KBM-7 (cell line): ENCODE measurements around the gene FOXO1.
A peak's percentile ranks its signal among the peaks of the same experiment; 100 is the strongest.

Experiments
- DNase-seq: peaks from one replicate; pipeline ENCODE4 v3.0.0-alpha.2; 2015
- in situ Hi-C: fragments of 300-500 bp; cut with MboI; formaldehyde crosslinking; loops from 2 replicates; pipeline ENCODE4 v1.14.3; 2020; ENCODE audit warnings: low sequenced_read_pairs, low pct_unique_long_range_greater_than_20kb, mixed read lengths

The FOXO1 gene

GRCh38 chr13:40644838-40645604 lies 21.4 kb downstream of the FOXO1 start:
- in situ Hi-C loops, result no loop called here
- no peak for DNase-seq

DNA sequence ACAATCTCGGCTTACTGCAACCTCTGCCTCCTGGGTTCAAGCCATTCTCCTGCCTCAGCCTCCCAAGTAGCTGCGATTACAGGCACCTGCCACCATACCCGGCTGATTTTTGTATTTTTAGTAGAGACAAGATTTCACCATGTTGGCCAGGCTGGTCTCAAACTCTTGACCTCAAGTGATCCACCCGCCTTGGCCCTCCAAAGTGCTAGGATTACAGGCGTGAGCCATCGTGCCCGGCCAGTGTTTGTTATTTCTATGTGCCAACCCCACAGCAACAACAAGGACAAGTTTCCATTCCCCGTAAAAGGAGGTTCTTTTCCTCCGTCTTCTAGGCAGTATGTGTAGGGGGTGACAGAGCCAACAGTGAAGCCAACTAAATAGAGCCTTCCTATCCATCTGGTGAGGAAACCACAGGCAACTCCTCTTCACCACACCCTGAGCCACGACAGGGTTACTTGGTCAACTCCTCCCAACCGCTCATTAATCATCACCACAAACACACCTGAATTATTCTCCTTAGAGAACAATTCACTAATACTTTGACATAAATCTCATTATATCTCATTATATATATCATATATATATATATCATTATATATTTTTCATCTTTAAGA lies 25.5 kb downstream of the FOXO1 start:
- in situ Hi-C loops, result no loop called here
- DNase-seq, result peak; percentile 85

DNA sequence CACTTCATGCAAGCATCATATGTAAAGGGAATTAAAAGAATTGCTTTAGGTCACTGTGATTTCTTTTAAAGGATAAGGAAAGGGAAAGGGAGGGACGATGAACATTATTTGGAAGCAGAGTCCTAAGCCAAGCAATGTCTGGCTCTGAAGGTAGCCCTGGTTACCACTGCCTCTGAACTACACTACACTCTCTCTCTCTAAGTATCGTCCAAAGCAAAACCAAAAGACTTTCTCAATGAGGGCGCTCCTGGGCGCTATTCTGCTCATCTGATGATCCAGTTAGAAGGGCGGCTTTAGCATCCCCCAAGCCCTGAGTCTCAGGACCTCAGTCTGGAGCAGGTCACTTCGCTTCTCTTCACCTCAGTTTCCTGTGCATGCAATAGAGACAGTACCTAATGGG lies 26.2 kb downstream of the FOXO1 start:
- in situ Hi-C loops, result no loop called here
- no peak for DNase-seq

- peak; percentile 39 for DNase-seq
- in situ Hi-C loops, result no loop called here
These were observed 27.2 kb downstream of the FOXO1 start for GRCh38 chr13:40639221-40639681.

DNA sequence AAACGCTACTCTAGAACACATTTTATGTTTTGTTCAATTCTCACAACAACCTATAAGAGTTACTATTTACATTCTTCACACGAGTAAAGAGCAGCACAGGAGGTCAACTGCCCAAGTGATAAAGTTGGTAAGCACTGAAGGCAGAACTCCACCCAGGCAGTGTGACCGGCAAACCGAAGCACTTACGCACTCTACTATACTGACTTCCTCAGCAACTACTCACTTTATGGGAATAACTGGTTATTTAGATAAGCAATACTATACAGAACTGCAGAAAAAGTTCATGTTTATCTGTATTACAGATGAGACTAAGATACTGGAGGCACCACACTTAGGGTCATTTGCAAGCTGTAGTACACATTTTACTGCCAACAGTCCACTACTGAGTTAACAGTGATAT lies 28.8 kb downstream of the FOXO1 start:
- in situ Hi-C loops, result no loop called here
- no peak for DNase-seq

DNA sequence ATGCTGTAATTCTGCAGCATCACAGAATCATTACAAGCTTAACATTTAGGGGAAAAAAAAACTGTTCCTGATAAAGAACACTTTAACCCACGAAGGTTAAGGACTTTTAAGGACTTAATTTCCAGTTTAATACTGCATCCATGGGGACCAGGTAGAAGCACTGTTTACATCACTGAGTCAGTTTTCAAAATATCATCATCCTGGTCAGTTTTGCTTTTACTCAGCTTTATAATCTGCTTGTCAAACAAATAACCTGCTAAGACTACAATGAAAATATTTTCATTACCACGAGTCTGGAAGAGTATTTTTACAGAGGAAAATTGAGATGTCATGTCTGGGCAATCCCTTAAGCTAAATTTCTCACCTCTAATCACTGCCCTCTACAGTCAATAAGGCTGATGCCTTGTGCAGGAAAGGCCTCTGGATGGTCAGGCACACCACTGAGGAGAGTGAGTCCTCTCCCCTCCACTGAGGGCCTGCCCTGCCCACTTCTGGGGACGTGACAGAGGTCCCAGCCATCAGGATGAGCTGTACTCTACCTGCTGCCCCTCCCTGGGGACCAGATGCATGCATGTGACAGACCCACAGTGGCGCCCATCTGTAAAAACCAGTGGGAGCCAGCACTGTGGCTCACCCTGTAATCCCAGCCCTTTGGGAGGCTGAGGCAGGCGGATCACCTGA lies 31.0 kb downstream of the FOXO1 start:
- in situ Hi-C loops, result no loop called here
- DNase-seq, result no peak

- DNase-seq, result no peak
- in situ Hi-C loops, result no loop called here
These were observed 33.5 kb downstream of the FOXO1 start for GRCh38 chr13:40632915-40633314.

GRCh38 chr13:40631605-40632004 lies 34.8 kb downstream of the FOXO1 start:
- no peak for DNase-seq
- in situ Hi-C loops, result no loop called here

- peak; percentile 21 for DNase-seq
- in situ Hi-C loops, result no loop called here
These were observed 36.6 kb downstream of the FOXO1 start for GRCh38 chr13:40629678-40630384.

DNA sequence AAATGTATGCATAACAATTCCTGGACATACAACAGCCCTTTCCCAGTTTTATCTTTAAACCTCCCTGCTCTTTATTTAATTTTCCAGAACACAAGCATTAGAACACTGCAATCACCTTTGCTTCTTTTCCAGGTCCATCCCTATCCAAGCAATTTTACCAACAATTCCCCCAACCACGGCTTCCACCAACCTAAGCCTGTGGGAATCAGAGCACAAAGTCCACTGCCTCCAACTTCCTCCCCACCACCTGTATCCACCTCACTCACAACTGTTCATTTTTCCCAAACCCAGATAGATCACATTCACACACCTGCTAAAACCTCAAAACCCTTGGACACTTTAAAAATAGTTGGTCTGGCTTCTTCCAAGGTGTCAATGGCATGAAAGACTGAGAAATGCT lies 39.5 kb downstream of the FOXO1 start:
- in situ Hi-C loops, result no loop called here

DNA sequence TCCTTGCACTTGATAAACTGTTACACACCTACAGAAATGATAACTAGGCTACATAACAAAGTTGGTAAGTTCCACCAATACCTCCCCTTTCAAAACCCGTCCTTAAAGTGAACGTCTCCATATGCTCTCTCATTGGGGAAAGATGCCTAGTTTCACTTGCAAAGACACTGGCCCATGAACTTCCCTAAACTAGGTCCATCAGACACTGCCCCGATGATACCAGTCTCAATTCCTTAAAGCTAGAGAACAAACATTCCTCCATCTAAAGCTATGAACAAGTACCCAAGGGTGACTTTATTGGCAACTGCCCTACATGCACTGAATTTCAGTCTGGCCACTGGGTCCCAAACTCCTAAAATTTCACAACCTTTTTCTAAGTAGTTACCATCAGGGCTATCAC lies 39.9 kb downstream of the FOXO1 start:
- no peak for DNase-seq
- in situ Hi-C loops, result no loop called here

More for the DNA sequence above, 39.5 kb downstream of the FOXO1 start:
- DNase-seq, result no peak

DNA sequence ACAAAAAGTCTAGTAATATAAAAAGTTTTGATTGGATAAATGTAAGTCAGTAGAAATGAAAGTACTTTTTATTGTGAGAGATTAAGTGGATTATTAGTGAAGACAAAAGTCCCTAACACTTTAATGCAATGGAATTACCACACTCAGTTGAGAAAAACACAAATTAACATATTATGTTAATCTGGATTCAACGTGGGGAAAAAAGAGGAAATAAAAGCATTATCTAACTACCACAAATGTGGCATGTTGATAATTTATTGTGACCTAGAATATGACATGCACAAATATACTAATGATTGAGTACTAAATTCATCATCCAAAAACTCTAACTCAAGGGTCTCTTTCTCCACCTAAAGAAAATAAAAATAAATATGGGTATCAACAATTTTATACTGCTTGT lies 41.5 kb downstream of the FOXO1 start:
- DNase-seq, result no peak
- in situ Hi-C loops, result no loop called here

- in situ Hi-C loops, result no loop called here
- no peak for DNase-seq
These were observed 42.1 kb downstream of the FOXO1 start for GRCh38 chr13:40624383-40624782.

DNA sequence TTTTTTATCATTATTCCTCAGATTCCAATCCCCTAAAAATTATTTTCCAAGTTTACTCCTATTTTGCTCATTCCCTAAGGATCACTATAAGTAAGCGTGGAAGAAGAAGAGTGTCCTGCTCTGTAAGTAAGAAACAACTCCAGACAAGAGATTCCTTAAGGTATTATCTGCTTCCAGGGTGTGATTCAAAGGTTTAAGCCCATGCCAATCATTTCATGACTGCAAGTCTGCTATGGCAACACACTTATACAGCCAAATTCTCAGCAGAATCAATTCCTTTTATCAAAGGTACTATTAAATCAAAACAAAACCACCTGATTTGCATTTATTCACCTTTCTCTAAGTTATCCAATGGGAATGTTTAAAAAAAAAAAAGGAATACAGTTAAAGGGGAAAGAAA lies 43.7 kb downstream of the FOXO1 start:
- DNase-seq, result no peak
- in situ Hi-C loops, result no loop called here

DNA sequence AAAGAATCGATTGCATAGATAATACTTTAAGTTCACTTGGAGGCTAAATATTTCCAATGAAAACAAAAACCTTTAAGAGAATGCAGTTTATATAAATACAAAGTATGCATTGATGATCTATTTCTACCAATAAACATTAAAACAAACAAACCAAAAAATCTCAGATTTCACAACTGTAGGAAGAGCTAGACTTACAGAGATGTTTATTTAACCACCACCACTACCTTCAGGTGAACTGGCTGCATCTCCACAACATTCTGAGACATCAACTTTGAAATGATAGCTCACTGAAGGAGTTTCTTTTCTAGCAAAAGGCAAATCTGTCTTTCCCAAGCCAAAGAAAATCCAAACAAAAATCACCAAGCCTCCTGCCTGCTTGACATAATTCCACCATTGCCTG lies 44.2 kb downstream of the FOXO1 start:
- DNase-seq, result no peak
- in situ Hi-C loops, result no loop called here

- no peak for DNase-seq
- in situ Hi-C loops, result no loop called here
These were observed 47.0 kb downstream of the FOXO1 start for GRCh38 chr13:40619479-40619814.

GRCh38 chr13:40618581-40619478 lies 47.6 kb downstream of the FOXO1 start:
- in situ Hi-C loops, result no loop called here
- no peak for DNase-seq

DNA sequence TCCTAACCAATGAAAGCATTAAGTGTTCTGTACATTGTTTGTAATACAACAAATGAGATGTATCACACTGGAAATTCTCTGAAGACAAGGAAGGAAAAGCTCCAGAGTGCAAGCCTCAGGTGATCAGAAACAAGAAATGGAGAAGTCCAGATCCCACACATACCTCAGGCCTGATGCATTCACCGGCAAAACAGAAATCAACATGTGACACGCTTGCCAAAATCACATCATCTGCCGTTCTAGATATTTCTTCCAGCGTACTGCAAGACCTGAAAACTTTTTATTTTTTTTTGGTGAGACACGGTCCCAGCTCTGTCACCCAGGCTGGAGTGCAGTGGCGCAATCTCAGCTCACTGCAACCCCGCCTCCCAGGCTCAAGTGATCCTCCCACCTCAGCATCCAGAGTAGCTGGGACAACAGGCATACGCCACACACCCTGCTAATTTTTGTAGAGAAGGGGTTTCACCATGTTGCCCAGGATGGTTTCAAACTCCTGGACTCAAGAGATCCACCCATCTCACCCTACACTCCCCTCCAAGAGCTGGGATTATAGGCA lies 48.6 kb downstream of the FOXO1 start:
- in situ Hi-C loops, result no loop called here
- DNase-seq, result no peak

DNA sequence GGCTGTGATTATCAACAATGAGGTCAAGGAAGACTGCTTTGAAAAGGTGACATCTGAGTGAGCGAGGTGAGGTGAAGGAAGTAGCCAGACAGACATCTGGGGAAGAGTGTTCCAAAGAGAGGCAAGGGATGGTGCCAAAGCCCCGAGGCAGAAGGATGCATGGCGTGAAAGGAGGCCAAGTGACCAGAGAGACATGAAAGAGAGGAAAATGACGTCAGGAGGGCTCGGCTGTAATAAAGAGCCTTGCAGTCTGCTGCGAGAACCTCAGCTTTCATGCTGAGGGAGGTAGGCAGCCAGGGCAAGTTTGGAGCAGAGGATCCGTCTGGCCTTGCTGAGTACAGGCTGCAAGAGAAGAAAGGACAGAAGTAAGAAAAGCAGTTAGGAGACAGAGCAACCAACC lies 50.8 kb downstream of the FOXO1 start:
- in situ Hi-C loops, result no loop called here
- DNase-seq, result no peak
